Measurements from ENCODE around the gene KCNB1. TPM values are rescaled to one million over a fixed set of nuclear protein-coding genes. Genes with fewer than 3 reads are reported as not detected.

Gene KCNB1
- total RNA-seq, 4 donors from 2014 or later = 3.9 to 11.7 (median 6.7) TPM

DNA sequence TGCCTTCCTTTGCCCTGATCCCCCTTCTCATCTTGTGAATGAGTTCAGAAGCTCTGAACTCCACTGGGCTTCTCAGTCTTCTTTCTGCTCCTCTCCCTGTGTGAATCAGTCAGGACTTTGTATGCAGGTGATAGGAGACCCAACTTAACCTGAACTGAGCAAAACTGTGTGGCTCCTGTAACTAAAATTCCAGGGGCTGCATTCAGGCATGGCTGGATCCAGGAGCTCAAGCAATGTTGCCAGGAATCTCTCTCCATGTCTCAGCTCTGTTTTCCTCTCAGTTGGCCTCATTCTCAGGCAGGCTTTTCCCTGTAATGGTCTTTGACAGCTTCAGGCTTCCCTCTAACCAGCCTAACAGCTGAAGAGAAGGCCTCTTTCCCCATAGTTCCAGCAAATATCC is 153.7 kb downstream of the KCNB1 start:
- TF ChIP-seq EP300 (IDR thresholded peaks at IDR 0.05) (no peak), CTCF (IDR thresholded peaks at IDR 0.05) (no peak), POLR2A (IDR thresholded peaks at IDR 0.05) (no peak)
- no peaks in the 10 kb centered on the region for H3K9me3 ChIP-seq
- no peak overlapping the region for H3K27ac ChIP-seq
- H3K4me1 ChIP-seq = peaks cover 0 to 8% (median 0%) of the 10 kb centered on the region in 4 donors
- no peak overlapping the region for H3K4me3 ChIP-seq
- H3K27me3 ChIP-seq = peaks cover 0 to 11% of the 10 kb centered on the region in 2 donors
- DNase-seq (ENCODE audit: low spot score in 2 of 2) = no peak
- H3K36me3 ChIP-seq = no peaks in the 10 kb centered on the region

DNA sequence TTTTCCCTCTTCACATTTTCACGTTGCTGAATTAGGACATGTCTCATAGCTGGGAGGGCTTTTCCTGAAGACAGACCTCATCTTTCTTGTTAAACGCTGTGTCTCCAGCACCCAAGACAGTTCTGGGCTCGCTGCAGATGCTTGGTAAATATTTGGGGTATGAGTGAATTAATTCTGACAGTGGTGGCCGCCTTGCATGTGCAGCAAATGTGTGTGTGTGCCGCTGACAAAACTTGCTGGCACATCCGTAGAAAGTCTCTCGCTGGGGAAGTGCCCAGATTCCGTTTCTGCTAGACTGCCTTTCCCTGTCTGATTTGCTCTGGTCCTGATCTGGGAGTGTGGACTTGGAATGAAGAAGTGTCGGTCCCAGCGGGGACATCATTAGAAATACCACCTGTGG is 156.4 kb downstream of the KCNB1 start:
- H3K4me1 ChIP-seq = peaks cover 0 to 11% (median 0%) of the 10 kb centered on the region in 4 donors
- H3K27ac ChIP-seq = no peak overlapping the region
- H3K9me3 ChIP-seq = no peaks in the 10 kb centered on the region
- no peak overlapping the region for H3K4me3 ChIP-seq
- 43 to 44% methylated on average over 10 of the region's 10 CpGs for WGBS, 2 donors
- TF ChIP-seq EP300 (IDR thresholded peaks at IDR 0.05) = no peak
- TF ChIP-seq POLR2A (IDR thresholded peaks at IDR 0.05) = no peak
- TF ChIP-seq CTCF (IDR thresholded peaks at IDR 0.05) = no peak
- DNase-seq (ENCODE audit: low spot score in 2 of 2) = no peak
- H3K36me3 ChIP-seq = no peaks in the 10 kb centered on the region
- peaks cover 0 to 17% of the 10 kb centered on the region in 2 donors for H3K27me3 ChIP-seq

DNA sequence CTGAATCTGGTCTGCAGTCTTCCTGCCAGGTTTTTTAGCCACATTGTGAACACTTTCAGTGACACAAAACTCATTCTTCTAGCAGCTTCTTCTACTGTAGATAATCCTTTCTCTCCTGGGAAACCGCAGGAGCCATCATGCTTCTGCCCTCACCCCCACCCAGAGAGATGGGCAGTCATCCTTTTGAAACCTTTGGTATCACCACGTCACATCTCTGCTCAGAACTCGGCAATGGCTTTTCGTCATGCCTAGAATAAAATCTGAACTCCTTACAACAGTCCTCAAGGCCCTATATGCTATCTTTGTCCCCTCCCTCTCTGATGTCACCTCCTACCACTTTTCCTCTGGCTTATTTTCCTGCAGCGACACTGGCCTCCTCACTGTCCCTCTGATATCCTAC is 158.2 kb downstream of the KCNB1 start:
- no peak for DNase-seq (ENCODE audit: low spot score in 2 of 2)
- H3K27ac ChIP-seq = no peak overlapping the region
- WGBS, 2 donors = 85 to 93% methylated on average over 5 of the region's 5 CpGs
- no peaks in the 10 kb centered on the region for H3K36me3 ChIP-seq
- peaks cover 0 to 14% (median 0%) of the 10 kb centered on the region in 4 donors for H3K4me1 ChIP-seq
- H3K9me3 ChIP-seq = no peaks in the 10 kb centered on the region
- TF ChIP-seq CTCF (IDR thresholded peaks at IDR 0.05) (no peak), POLR2A (IDR thresholded peaks at IDR 0.05) (no peak)
- peaks cover 0 to 33% of the 10 kb centered on the region in 2 donors for H3K27me3 ChIP-seq
- H3K4me3 ChIP-seq = no peak overlapping the region

DNA sequence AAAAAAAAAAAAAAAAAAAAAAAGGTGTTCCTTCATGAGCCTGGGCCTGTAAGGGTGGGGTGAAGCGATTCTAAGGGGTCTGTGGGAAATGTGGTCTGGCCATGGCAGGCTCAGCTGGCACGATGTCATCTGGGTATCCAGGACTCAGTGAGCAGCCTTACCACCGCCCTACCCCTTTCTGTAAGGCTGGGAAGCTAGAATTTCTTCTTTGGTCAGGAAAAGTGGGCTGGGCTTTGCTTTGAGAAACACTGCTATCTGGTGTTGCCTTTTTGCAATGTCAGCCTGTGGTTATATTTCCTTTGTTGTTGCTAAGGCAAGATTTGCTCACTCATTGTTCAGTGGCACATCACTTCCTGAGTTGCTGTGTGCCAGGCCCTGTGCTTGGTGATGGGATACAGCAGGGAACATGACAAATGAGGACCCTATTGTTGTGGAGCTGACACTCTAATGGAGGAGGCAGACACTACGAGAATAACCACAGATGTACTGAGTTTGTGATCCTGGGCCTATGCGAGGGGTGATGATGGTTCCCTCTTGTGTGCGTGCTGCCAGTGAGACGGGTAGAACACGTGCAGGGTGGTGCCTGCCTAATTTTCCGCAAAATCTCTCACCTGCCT is 158.7 kb downstream of the KCNB1 start:
- TF ChIP-seq CTCF (IDR thresholded peaks at IDR 0.05) (peak in 1 of 5 experiments; percentile 7), POLR2A (IDR thresholded peaks at IDR 0.05) (no peak), EP300 (IDR thresholded peaks at IDR 0.05) (no peak)
- Histone ChIP-seq H3K27me3 (peaks cover 0 to 39% of the 10 kb centered on the region in 2 donors), H3K4me3 (no peak overlapping the region), H3K4me1 (peaks cover 0 to 19% (median 3%) of the 10 kb centered on the region in 4 donors), H3K27ac (no peak overlapping the region), H3K9me3 (no peaks in the 10 kb centered on the region), H3K36me3 (no peaks in the 10 kb centered on the region)
- 52% methylated on average over 9 of the region's 9 CpGs for WGBS, 2 donors
- DNase-seq (ENCODE audit: low spot score in 2 of 2) = peak in 1 of 2 donors; percentile 31

DNA sequence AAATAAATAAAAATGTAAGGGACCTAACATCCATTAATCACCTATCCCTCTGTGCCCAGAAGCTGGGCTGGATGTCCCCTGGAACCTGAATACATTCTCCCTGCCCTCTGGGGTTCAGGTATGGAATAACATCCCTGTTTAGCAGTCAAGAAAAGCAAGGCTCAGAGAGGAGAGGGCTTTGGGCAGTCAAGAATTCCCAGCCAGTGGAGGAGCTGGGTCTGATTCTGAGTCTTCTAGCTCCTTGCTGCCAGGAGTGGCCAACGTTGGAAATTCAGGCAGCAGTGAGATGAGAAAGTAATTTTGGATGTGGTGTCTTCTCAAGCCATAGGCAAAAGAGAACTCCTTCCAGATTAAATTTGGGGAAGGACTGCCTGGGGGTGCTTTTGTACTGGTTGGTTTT is 162.0 kb downstream of the KCNB1 start:
- H3K4me3 ChIP-seq = no peak overlapping the region
- H3K4me1 ChIP-seq = peaks cover 0 to 22% (median 3%) of the 10 kb centered on the region in 4 donors
- DNase-seq (ENCODE audit: low spot score in 2 of 2) = no peak
- no peak overlapping the region for H3K27ac ChIP-seq
- H3K27me3 ChIP-seq = peaks cover 3 to 71% of the 10 kb centered on the region in 2 donors
- 0% methylated on average over 1 of the region's 1 CpG for WGBS, 2 donors
- H3K36me3 ChIP-seq = no peaks in the 10 kb centered on the region
- TF ChIP-seq EP300 (IDR thresholded peaks at IDR 0.05) (no peak), CTCF (IDR thresholded peaks at IDR 0.05) (peak in 1 of 5 experiments; percentile 16)
- no peaks in the 10 kb centered on the region for H3K9me3 ChIP-seq

Measured in tibial nerve (tissue), 4 donors.